Stomach (tissue), 9 donors: Measurements from ENCODE around the gene TRIM32. TPM values are rescaled to one million over a fixed set of nuclear protein-coding genes. Genes with fewer than 3 reads are reported as not detected.

Source experiments
- DNase-seq, 2 donors: peaks; one replicate each; pipeline versions ENCODE4 v3.0.0 to v3.0.0-alpha.2; 2013 to 2019
- H3K27ac ChIP-seq, 5 donors: fragments of 200-600 bp in 4 of 5; sonication (generic) in 4 of 5; one replicate each; pipeline ENCODE4 v1.5.1; 2013 to 2019; ENCODE audit warnings: mild to moderate bottlenecking in 1 of 5, moderate library complexity in 1 of 5
- H3K27me3 ChIP-seq, 3 donors: fragments of 200-600 bp; sonication (generic); one replicate each; pipeline ENCODE4 v1.5.1; 2017 to 2019; ENCODE audit warnings: mixed run types in 1 of 3
- H3K36me3 ChIP-seq, 4 donors: fragments of 200-600 bp; sonication (generic); 1 replicate in 3 of 4; 2 replicates in 1 of 4; pipeline ENCODE4 v1.5.1; 2016 to 2019
- H3K4me1 ChIP-seq, 4 donors: fragments of 200-600 bp; sonication (generic); one replicate each; pipeline ENCODE4 v1.5.1; 2016 to 2019
- H3K4me3 ChIP-seq, 4 donors: fragments of 200-600 bp; sonication (generic) in 3 of 4; one replicate each; pipeline ENCODE4 v1.5.1; 2016 to 2019; ENCODE audit warnings: mild to moderate bottlenecking in 1 of 4
- H3K9me3 ChIP-seq, 4 donors: fragments of 200-600 bp; sonication (generic); one replicate each; pipeline ENCODE4 v1.5.1; 2016 to 2019
- EP300 ChIP-seq: sonication (generic); formaldehyde crosslinking; IDR thresholded peaks from one replicate; pipeline ENCODE4 v1.6.1; 2017; ENCODE audit warnings: antibody characterized with exemption
- POLR2A ChIP-seq, 4 donors: fragments of 450-650 bp; IDR thresholded peaks; one replicate each; pipeline ENCODE4 v1.6.1; 2016; ENCODE audit warnings: antibody characterized with exemption in 4 of 4, control low read depth in 2 of 4, mild to moderate bottlenecking in 1 of 4, moderate library complexity in 1 of 4
- POLR2AphosphoS5 ChIP-seq, 3 donors: sonication (generic); formaldehyde crosslinking; IDR thresholded peaks; one replicate each; pipeline ENCODE4 v1.6.1; 2016; ENCODE audit warnings: antibody characterized with exemption in 3 of 3
- WGBS, 5 donors: extraction: QIAGEN DNeasy Blood & Tissue Kit in 3 of 5; methylation state at CpG; one replicate each; pipeline versions ENCODE4 v1.1.5 to v1.1.7; 2013 to 2018; 5-methylcytosine and 5-hydroxymethylcytosine counted together
- intact Hi-C: fragments of 100-400 bp; cut with DNase I; formaldehyde crosslinking; loops from one replicate; pipeline ENCODE4 v1.15.1; 2023; ENCODE audit warnings: low total_unique reads
- polyA plus RNA-seq, 3 donors: library from polyadenylated mRNA; stranded (reverse); fragments of 200-250 nt; gene quantifications; one replicate each; pipeline ENCODE4 v1.2.3, GENCODE V29; 2013
- total RNA-seq, 5 donors: library from RNA; depleted of rRNA; stranded (reverse); fragments of >200 nt; gene quantifications; one replicate each; pipeline versions ENCODE4 v1.1.0 to v1.2.3, GENCODE V29; 2014 to 2016
- TF ChIP-seq, protein P1 (sequence below), 7 experiments: fragments of 450-650 bp in 4 of 7; fragments of 200-600 bp in 3 of 7; sonication (generic) in 3 of 7; IDR thresholded peaks; one replicate each; pipeline ENCODE4 v1.5.1; 2016 to 2019; ENCODE audit warnings: antibody characterized with exemption in 7 of 7, control low read depth in 2 of 7, mild to moderate bottlenecking in 1 of 7
- donor health status: healthy with polysubstance abuse.
- donor health status: Bipolar disorder and iron deficiency.
- donor health status: healthy.

TRIM32 gene
- total and polyA plus RNA-seq, 8 donors = 2.3 to 24.9 (median 6.3) TPM

DNA sequence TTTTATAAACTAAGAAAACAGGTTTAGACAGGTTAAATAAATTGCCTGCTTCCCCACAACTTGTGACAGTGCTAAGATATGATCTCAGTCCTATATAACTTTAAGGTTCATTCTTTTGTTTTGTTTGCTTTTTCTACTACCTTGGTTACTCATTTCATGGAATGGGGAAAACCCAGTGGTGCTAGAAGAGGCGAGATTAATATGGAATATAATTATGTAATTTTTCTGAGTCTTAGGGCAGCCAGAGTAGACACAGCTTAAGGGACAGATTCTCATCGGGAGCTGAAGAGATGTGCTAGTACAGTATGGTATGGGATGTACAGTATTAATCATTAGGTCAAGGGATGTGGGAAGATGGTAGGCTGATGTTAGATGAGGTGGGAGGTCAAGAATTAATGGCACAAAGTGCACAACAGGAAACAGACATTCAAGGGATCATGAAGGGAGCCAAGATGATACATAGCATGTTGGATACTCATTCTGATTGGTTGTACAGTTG is 6.2 kb downstream of the TRIM32 start:
- 62 to 73% (median 70%) methylated on average over 2 of the region's 2 CpGs for whole genome bisulfite sequencing, 5 donors
- Histone ChIP-seq H3K4me1 (peaks cover 7 to 63% (median 33%) of the 10 kb centered on the region in 4 donors), H3K36me3 (peaks cover 7 to 11% (median 9%) of the 10 kb centered on the region in 4 donors), H3K27ac (no peak overlapping the region), H3K4me3 (no peak overlapping the region), H3K9me3 (no peaks in the 10 kb centered on the region), H3K27me3 (no peaks in the 10 kb centered on the region)
- intact Hi-C loops = no loop called here
- TF ChIP-seq POLR2A (IDR thresholded peaks at IDR 0.05) = no peak
- TF ChIP-seq, protein P1, sequence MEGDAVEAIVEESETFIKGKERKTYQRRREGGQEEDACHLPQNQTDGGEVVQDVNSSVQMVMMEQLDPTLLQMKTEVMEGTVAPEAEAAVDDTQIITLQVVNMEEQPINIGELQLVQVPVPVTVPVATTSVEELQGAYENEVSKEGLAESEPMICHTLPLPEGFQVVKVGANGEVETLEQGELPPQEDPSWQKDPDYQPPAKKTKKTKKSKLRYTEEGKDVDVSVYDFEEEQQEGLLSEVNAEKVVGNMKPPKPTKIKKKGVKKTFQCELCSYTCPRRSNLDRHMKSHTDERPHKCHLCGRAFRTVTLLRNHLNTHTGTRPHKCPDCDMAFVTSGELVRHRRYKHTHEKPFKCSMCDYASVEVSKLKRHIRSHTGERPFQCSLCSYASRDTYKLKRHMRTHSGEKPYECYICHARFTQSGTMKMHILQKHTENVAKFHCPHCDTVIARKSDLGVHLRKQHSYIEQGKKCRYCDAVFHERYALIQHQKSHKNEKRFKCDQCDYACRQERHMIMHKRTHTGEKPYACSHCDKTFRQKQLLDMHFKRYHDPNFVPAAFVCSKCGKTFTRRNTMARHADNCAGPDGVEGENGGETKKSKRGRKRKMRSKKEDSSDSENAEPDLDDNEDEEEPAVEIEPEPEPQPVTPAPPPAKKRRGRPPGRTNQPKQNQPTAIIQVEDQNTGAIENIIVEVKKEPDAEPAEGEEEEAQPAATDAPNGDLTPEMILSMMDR (IDR thresholded peaks at IDR 0.05) = no peak
- TF ChIP-seq EP300 = no peak
- TF ChIP-seq POLR2AphosphoS5 (IDR thresholded peaks at IDR 0.05) = no peak
- DNase-seq = peak in 1 of 2 donors; percentile 17

DNA sequence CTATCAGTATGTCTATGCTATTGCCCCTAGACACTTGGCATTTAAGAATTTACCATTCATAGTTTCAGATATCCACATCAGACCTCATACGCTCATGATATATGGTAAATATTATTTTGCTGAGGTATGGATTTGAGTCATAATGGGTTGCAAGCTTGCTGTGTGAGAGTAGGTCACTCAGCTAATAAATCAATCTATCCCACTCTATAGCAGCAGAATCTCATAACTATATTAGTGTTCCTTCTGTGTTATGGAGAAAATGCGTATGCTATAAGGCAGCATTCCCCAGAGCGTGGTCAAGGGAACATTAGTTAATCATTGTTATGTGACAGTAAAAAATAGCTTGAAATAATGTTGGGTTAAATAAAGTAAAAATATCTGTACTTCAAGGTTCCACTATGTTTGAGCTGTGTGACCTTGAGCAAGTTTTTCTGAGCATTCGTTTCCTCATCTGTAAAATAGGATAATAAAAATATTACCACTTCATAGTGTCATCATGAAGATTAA is 7.7 kb downstream of the TRIM32 start:
- Histone ChIP-seq H3K27me3 (no peaks in the 10 kb centered on the region), H3K27ac (no peak overlapping the region), H3K4me3 (no peak overlapping the region), H3K36me3 (peaks cover 23 to 27% (median 25%) of the 10 kb centered on the region in 4 donors), H3K9me3 (no peaks in the 10 kb centered on the region), H3K4me1 (peaks cover 0 to 47% (median 20%) of the 10 kb centered on the region in 4 donors)
- no peak for DNase-seq
- WGBS, 5 donors = 85 to 95% (median 93%) methylated on average over 4 of the region's 4 CpGs
- intact Hi-C loops = no loop called here
- TF ChIP-seq POLR2A (IDR thresholded peaks at IDR 0.05) (no peak), EP300 (no peak), POLR2AphosphoS5 (IDR thresholded peaks at IDR 0.05) (no peak)
- TF ChIP-seq, protein P1 (IDR thresholded peaks at IDR 0.05) = no peak

DNA sequence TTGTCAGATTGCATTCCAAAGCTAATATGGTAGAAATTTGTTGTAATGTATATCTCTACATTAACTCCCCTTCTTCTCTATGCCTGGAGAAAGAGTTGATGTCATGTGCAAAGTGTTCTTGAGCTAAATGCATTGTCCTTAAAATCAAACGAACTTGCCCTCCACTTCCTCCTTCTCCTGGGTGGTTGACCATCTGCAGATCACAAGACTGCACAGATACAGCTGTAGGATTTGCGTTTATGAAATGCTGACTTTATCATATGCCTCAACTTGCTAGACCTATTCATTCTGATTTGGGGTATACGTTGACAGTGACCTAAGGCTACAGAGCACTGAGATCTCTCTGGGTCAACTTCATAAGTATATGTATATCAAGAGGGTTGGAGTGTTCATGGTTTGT is 8.3 kb downstream of the TRIM32 start:
- 42 to 65% (median 58%) methylated on average over 3 of the region's 3 CpGs for WGBS, 5 donors
- H3K9me3 ChIP-seq = no peaks in the 10 kb centered on the region
- H3K27ac ChIP-seq = no peak overlapping the region
- peaks cover 24 to 33% (median 31%) of the 10 kb centered on the region in 4 donors for H3K36me3 ChIP-seq
- no peaks in the 10 kb centered on the region for H3K27me3 ChIP-seq
- intact Hi-C loops = no loop called here
- no peak overlapping the region for H3K4me3 ChIP-seq
- TF ChIP-seq, protein P1 (IDR thresholded peaks at IDR 0.05) = no peak
- no peak for TF ChIP-seq POLR2A (IDR thresholded peaks at IDR 0.05)
- no peak for TF ChIP-seq POLR2AphosphoS5 (IDR thresholded peaks at IDR 0.05)
- no peak for TF ChIP-seq EP300
- peaks cover 0 to 41% (median 15%) of the 10 kb centered on the region in 4 donors for H3K4me1 ChIP-seq
- DNase-seq = no peak

DNA sequence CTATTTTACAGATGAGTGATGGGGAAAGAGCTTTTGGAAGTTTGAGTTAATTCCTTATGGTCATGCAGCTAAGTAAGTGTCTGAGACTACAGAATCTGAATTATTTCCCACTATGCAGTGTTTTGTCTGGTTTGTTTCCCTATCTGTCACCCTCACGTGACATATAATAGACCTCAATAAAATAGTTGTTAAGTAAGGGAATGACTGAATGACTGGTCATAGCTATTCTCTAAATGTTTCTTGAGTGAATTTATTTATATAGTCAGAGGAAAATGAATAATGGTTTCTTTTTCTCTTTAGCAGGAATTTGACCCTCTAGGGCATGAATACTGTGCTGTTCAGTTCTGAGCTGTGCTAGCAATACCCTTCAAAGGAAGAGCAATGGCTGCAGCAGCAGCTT is 10.3 kb downstream of the TRIM32 start:
- intact Hi-C loops = no loop called here
- H3K4me3 ChIP-seq = no peak overlapping the region

More for the DNA sequence above, 10.3 kb downstream of the TRIM32 start:
- DNase-seq = no peak
- H3K36me3 ChIP-seq = peaks cover 24 to 37% (median 33%) of the 10 kb centered on the region in 4 donors
- TF ChIP-seq POLR2A (IDR thresholded peaks at IDR 0.05) (no peak), EP300 (no peak), POLR2AphosphoS5 (IDR thresholded peaks at IDR 0.05) (no peak)
- TF ChIP-seq, protein P1 (IDR thresholded peaks at IDR 0.05) = no peak
- 73 to 87% (median 79%) methylated on average over 1 of the region's 1 CpG for WGBS, 5 donors
- H3K27ac ChIP-seq = no peak overlapping the region
- peaks cover 0 to 23% (median 7%) of the 10 kb centered on the region in 4 donors for H3K4me1 ChIP-seq
- no peaks in the 10 kb centered on the region for H3K9me3 ChIP-seq
- H3K27me3 ChIP-seq = no peaks in the 10 kb centered on the region
